CD4-positive, alpha-beta T cell treated with Interleukin-17A for 1 hour (primary cell): ENCODE data around the gene MYH14.

Source experiments
- DNase-seq: peaks from one replicate; pipeline ENCODE4 v3.0.0-alpha.2; 2020

Gene MYH14

DNA sequence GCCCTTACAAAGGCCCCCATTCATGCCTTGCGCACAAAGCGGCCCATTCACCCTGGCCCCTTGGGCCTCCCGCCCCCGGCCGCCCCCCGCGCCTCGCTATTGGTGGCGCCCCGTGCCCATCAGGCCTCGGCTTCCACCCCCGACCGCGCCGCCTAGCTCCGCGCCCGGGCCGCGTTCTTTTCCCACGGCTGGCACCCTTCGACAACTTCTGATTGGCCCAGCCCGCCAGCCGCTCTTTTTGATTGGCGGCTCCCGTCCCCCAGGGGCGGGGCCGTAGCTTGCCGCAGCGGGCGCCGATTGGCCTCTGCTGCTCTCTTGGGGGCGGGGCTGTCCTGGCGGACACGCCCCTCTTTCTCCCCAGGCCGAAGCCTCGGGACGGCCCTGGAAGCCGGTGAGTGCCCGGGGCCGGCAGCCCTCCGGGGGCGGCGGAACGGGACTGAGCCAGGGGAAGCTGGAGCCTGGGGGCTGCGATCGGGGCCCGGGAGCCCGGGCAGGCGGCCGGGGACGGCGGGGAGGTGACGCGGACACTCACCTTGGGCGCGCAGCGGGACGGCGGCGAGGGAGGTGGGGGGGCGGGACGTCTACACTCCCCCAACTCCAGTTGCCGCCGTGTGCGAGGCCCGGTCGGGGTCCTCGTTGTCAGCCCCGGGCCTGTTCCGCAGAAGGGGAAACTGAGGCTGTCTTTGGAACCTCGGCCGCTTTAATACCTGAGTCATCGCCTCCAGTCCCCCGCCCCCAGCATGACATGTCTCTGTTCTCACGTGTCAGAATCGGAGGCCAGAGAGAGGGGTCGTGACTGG lies at the start of gene MYH14:
MYH14 (plus strand) TSS at position 342 of the 800 bp plus-strand sequence. CDS start 6,744 bp downstream, outside the sequence.
- DNase-seq: no peak

DNA sequence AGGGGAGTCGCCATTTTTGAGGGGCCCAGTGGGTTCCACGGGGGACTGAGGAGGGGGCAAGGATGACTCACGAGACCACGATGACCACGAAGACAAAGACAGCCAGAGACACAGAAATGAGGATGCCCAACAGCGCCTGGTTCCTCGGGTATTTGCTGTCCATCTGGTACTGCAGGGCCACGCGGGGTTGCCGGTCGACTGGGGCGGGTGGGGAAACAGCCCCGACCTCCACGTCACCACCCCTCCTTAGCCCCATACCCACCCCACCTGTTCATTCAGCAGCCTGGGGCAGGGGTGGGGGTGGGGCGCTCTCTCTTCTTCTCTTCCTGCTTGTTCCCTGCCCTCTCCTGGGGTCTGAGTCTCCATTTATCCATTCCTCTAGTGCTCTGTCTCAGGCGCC lies 48.9 kb upstream of the MYH14 start:
- no peak for DNase-seq

- DNase-seq: no peak
These were observed 47.8 kb upstream of the MYH14 start for GRCh38 chr19:50155520-50156109.

GRCh38 chr19:50158577-50158976 lies 44.8 kb upstream of the MYH14 start:
- no peak for DNase-seq

- no peak for DNase-seq
These were observed 44.3 kb upstream of the MYH14 start for GRCh38 chr19:50159078-50159477.

DNA sequence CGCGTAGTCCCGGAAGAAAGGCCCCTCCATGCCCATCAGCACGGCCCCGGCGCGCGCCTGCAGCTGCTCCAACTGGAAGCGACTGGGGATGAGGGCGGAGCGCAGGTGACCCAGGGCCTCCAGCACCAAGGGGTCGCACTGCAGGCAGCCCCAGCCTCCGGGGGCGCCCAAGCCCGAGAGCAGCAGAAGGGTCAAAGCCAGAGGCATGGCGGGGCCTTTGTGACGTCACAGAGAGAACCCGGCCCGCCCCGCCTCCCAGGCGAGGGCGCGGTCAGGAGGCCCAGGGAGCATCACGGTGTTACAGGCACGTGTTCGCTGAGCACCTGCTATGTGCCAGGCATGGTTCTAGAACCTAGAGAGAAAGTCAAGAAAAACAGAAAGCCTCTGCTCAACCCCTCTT lies 40.4 kb upstream of the MYH14 start, which contains the start of gene IZUMO2:
IZUMO2 (minus strand) TSS at position 294 of the 400 bp plus-strand sequence; CDS start at position 207, 87 bp downstream.
- DNase-seq: no peak

- DNase-seq: no peak
These were observed 36.1 kb upstream of the MYH14 start for GRCh38 chr19:50167314-50167721.

- no peak for DNase-seq
These were observed 31.7 kb upstream of the MYH14 start for GRCh38 chr19:50171752-50172151.

DNA sequence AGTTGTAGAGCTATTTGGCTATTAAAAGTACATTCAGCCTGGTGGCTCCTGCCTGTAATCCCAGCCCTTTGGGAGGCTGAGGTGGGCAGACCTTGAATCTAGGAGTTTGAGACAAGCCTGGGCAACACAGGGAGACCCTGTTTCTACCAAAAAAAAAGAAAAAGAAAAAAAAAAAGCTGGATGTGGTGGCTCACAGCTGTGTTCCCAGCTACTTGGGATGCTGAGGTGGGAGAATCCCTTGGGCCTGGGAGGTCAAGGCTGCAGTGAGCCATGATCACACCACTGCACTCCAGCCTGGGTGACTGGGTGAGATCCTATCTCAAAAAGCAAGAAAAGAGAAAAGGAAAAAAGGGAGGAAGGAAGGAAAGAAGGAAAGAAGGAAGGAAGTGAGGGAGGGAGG lies 30.7 kb upstream of the MYH14 start:
- no peak for DNase-seq

DNA sequence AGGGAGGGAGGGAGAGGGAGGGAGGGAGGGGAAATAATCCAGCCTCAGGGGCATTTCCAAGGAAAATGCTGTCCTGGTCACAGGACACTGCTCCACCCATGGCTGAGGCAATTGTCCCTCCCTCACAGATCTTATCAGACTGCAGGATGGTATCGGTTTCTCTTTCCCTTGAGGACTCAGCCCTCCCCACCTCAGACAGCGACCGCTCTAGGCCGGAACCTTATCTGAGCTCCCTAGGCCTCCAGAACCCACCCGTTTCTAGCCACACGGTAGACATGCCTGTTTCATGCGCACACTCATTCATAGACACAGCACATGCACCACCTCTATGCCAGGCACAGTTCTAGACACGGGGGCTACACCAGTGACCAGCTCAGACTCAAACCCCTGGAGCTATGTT lies 30.3 kb upstream of the MYH14 start:
- peak; percentile 5 for DNase-seq

DNA sequence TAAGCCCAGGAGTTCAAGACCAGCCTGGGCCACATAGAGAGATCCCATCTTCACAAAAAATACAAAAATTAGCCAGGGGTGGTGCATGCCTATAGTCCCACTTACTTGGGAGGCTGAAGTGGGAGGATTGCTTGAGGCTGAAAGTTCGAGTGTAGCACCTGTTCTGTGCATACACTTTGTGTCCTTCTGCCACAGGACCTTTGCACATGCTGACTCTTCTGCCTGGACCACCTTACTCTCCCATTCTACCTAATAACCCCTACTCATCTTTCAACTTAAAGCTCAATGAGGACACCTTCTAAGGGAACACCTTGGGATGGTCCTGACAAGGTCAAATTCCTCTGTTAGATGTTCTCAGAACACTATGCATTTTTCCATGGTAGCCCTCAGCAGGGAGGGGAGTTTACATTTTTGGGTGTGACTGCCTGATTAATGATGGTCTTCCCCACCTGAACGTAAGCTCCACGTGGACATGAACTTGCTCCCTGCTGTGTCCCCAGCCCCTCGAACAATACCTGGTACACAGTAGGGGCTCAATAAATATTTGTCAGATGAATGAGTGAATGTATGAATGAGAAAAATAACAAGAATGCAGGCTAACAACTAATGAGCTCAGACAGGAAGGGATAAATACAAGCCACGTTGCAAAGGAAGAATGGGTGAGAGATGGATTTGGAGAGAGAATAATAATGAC lies 29.2 kb upstream of the MYH14 start:
- DNase-seq: no peak

GRCh38 chr19:50175924-50176323 lies 27.5 kb upstream of the MYH14 start:
- no peak for DNase-seq

DNA sequence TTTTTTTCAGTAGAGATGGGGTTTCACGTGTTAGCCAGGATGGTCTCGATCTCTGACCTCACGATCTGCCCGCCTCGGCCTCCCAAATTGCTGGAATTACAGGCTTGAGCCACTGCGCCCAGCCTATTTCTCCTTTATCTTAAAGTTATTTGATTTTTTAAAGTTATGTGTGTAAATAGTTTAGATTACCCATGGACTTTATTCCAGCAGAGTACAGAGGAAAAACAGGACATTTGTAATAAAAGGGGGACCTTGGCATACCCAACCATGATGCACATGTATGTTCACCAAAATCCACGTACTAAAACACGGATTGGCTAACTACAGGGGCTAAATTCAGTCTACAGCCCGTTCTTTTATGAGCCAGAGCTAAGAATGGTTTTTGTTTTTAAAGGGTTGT lies 26.6 kb upstream of the MYH14 start:
- DNase-seq: no peak

DNA sequence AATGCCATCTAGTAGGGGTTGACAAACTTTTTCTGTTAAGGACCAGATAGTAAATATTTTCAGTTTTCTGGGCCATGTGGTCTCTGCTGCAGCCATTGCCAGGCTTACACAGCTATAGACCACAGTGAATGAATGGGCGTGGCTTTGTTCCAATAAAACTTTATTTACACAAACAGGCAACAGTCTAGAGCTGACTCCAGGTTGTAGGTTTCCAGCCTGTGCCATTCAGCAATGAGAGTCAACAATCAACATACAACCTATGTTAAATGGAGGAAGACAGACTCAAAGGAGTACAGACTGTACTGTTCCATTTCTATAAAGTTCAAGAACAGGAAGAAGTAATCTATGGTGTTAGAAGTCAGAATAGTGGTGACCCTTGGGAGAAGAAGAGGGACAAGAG lies 25.1 kb upstream of the MYH14 start:
- no peak for DNase-seq

GRCh38 chr19:50178859-50179537 lies 24.4 kb upstream of the MYH14 start:
- no peak for DNase-seq

GRCh38 chr19:50181121-50181520 lies 22.3 kb upstream of the MYH14 start:
- no peak for DNase-seq

DNA sequence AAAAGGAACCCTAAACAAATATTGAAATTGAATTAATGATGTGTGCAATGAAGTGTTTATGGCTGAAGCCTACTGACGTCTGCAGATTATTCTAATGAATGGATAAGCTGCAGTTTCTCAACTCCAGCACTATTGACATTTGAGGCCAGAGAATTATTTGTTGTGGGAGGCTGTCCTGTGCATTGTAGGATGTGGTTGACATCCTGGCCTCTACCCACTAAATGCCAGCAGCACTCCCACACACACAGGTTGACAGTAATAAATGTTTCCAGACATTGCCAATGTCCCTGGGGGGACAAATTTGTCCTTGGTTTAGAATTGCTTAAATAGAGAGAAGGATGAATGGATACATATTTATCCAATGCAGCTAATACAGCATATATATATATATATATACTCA lies 19.2 kb upstream of the MYH14 start:
- DNase-seq: no peak

DNA sequence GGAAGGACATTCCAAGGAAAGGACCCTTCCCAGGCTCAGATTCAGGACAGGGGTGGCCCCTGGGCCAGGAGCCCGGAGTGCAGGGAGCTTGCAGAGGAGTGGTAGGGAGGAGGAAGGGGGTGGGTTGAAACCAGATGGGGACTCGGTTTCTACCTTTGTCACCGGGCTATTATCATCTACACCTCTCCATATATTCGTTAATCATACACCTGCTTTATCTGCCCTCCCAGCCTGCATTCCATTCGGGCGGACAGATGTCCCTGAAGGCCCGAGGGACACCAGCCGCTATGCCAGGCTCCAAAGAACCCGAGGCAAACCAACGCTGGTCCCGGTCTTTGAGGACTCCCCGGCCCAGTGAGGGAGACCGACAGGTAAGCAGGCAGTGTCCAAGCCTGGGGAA lies 15.5 kb upstream of the MYH14 start:
- DNase-seq: no peak

GRCh38 chr19:50189331-50189730 lies 14.1 kb upstream of the MYH14 start:
- DNase-seq: no peak

DNA sequence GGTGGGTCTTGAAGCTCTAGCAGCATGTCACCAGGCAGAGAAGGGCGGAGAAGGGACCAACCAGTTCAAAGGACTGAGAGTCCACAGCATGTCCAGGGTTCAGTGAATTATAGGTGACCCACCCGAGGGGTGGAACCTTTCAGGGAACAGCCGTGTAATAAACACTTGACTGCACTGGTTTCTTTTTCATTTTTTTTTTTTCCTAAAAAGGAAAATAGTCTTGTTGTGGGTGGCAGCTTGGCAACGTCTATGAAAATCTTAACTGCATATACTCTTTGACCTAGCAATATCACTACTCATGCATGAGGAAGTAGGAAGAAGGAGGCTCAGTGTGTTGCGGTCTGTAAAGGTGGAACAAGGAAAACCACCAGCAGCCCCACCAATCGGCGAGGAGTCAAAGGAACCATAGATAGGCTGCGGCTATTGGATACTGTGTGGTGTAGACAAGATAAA lies 13.0 kb upstream of the MYH14 start:
- DNase-seq: no peak

DNA sequence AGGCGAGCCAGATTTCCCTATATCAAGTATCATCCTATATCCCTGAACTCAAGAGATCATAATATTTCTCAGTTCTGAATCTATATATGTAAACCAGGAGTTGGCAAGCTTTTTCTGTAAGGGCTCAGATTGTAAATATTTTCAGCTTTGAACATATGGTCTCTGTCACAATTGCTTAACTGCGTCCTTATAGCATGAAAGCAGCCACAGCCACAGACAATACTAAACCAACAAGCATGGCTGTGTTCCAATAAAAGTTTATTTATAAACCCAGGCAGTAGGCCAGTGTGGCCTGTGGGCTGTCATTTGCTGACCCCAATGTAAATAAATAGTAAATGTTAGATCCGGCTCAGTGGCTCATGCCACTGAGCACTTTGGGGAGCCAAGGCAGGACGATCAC lies 12.2 kb upstream of the MYH14 start:
- DNase-seq: no peak

GRCh38 chr19:50192463-50193211 lies 10.8 kb upstream of the MYH14 start:
- DNase-seq: no peak

DNA sequence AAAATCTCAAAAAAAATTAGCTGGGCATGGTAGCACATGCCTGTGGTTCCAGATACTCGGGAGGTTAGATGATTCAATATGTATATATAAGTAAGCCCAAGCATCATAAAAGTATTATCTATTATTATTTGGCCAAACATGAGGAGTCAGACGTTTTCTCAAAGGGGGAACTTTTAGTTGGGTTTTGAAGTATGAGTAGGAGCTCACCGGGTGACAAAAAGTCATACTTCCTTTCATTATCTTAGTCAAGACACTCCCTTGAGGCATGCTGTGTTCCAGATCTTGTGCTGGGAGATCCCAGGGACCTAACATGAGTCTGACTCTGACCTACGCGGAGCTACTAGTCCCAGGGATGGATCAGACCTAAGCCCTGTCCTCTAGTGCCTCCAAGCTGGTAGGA lies 8.2 kb upstream of the MYH14 start:
- DNase-seq: no peak
